Astrocyte (in vitro differentiated cells and primary cell): ENCODE results near the gene AURKAIP1. TPM values are rescaled to one million over a fixed set of nuclear protein-coding genes. Genes with fewer than 3 reads are reported as not detected.
A peak's percentile ranks its signal among the peaks of the same experiment; 100 is the strongest.

Experiments used
- DNase-seq: peaks from one replicate; pipeline ENCODE4 v3.0.0-alpha.2; 2010; ENCODE audit warnings: low read depth
- FAIRE-seq: peaks from 2 replicates; lab custom pipeline; 2011; peaks lifted over from hg19 to GRCh38; lab: Jason Lieb, UNC
- H2AFZ ChIP-seq: 2 replicates; pipeline ENCODE4 v1.6.0; 2012; ENCODE audit warnings: low read depth, low read length, inconsistent platforms
- H3K27ac ChIP-seq: 2 replicates; pipeline ENCODE4 v1.5.1; 2011; ENCODE audit warnings: low read depth, low read length, inconsistent platforms
- H3K27me3 ChIP-seq: 2 replicates; pipeline ENCODE4 v1.6.0; 2011; ENCODE audit warnings: low read length, inconsistent platforms; ENCODE audit not compliant: insufficient read depth
- H3K36me3 ChIP-seq: 2 replicates; pipeline ENCODE4 v1.5.1; 2011; ENCODE audit warnings: low read length, inconsistent platforms; ENCODE audit not compliant: insufficient read depth
- H3K4me1 ChIP-seq: 2 replicates; pipeline ENCODE4 v1.5.1; 2011; ENCODE audit warnings: low read length, inconsistent platforms; ENCODE audit not compliant: insufficient read depth
- H3K4me2 ChIP-seq: 2 replicates; pipeline ENCODE4 v1.6.0; 2012; ENCODE audit warnings: low read length, inconsistent platforms
- H3K4me3 ChIP-seq: 2 replicates; pipeline ENCODE4 v1.5.1; 2011; ENCODE audit warnings: low read depth, mild to moderate bottlenecking, low read length, inconsistent platforms; ENCODE audit not compliant: insufficient read depth
- H3K79me2 ChIP-seq: 2 replicates; pipeline ENCODE4 v1.6.0; 2012; ENCODE audit warnings: mild to moderate bottlenecking, low read length, inconsistent platforms; ENCODE audit not compliant: insufficient read depth
- H3K9ac ChIP-seq: 2 replicates; pipeline ENCODE4 v1.6.0; 2012; ENCODE audit warnings: mild to moderate bottlenecking, low read length, inconsistent platforms
- H3K9me3 ChIP-seq: 2 replicates; pipeline ENCODE4 v1.5.1; 2012; ENCODE audit warnings: low read depth, mild to moderate bottlenecking, low read length, inconsistent platforms; ENCODE audit not compliant: insufficient read depth
- H4K20me1 ChIP-seq: 2 replicates; pipeline ENCODE4 v1.6.0; 2012; ENCODE audit warnings: low read length, inconsistent platforms; ENCODE audit not compliant: insufficient read depth
- H3K27ac Mint-ChIP-seq: one replicate; pipeline ENCODE4 v1.8.0; 2021; ENCODE audit warnings: mild to moderate bottlenecking, mixed read lengths; ENCODE audit not compliant: unreplicated experiment
- H3K27me3 Mint-ChIP-seq: one replicate; pipeline ENCODE4 v1.8.0; 2021; ENCODE audit warnings: low read depth, mixed read lengths; ENCODE audit not compliant: unreplicated experiment
- H3K36me3 Mint-ChIP-seq: one replicate; pipeline ENCODE4 v1.8.0; 2021; ENCODE audit warnings: low read depth, mixed read lengths; ENCODE audit not compliant: unreplicated experiment
- H3K4me1 Mint-ChIP-seq: one replicate; pipeline ENCODE4 v1.8.0; 2021; ENCODE audit warnings: low read depth, mixed read lengths; ENCODE audit not compliant: unreplicated experiment
- H3K4me3 Mint-ChIP-seq: one replicate; pipeline ENCODE4 v1.8.0; 2021; ENCODE audit warnings: mild to moderate bottlenecking, moderate library complexity, mixed read lengths; ENCODE audit not compliant: unreplicated experiment
- H3K9me3 Mint-ChIP-seq: one replicate; pipeline ENCODE4 v1.8.0; 2021; ENCODE audit warnings: mild to moderate bottlenecking, mixed read lengths; ENCODE audit not compliant: unreplicated experiment
- EZH2 ChIP-seq: IDR thresholded peaks from 2 replicates; pipeline ENCODE4 v1.6.1; 2012; ENCODE audit warnings: mild to moderate bottlenecking, low read length, inconsistent platforms; ENCODE audit not compliant: insufficient read depth
- total RNA-seq: library from RNA; stranded (reverse); gene quantifications from 2 replicates; pipeline ENCODE4 v1.2.1, GENCODE V29; 2021
- TF ChIP-seq, protein P1 (sequence below): IDR thresholded peaks from 2 replicates; pipeline ENCODE4 v1.5.1; 2011; ENCODE audit warnings: low read depth, mild to moderate bottlenecking, inconsistent platforms, low read length, moderate library complexity; ENCODE audit not compliant: insufficient read depth

Gene AURKAIP1
- total RNA-seq, 1 donor from 2014 or later, result 135 TPM

DNA sequence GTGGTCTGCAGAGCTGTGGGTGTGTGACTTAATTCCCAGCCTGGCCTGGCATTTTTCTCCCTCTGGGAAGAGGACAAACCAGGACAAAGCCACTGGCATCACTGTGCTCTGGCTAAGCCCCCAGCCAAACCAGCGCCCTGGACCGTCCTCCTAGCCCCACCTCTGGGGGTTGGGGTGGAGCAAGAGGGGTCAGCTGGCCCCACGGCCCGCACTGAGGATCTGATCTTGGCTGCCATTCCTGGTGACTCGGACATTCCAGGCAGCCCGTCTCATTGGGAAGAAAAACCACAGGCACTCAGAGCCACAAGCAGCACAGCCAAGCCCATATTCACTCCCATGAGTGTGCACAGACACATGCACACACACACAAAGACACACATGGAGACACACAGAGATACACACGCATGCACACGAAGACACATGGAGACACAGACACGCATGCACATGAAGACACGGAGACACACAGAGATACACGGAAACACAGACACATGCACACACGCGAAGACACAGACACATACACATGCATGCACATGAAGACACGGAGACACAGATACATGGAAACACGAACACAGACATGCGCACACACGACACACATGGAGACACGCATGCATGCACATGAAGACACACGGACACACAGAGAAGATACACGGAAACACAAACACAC lies 14.4 kb downstream of the AURKAIP1 start:
- Mint-ChIP-seq H3K27ac (peak overlapping the region; percentile 81), H3K27me3 (no peaks in the 10 kb centered on the region), H3K36me3 (peaks cover 4% of the 10 kb centered on the region), H3K9me3 (no peaks in the 10 kb centered on the region), H3K4me3 (peak overlapping the region; percentile 17), H3K4me1 (peaks cover 24% of the 10 kb centered on the region)
- peaks cover 49% of the 10 kb centered on the region for H3K4me1 ChIP-seq
- H3K36me3 ChIP-seq, result no peaks in the 10 kb centered on the region
- H3K27ac ChIP-seq, result peak overlapping the region; percentile 96
- H3K27me3 ChIP-seq, result no peaks in the 10 kb centered on the region
- no peak overlapping the region for H2AFZ ChIP-seq
- H3K9me3 ChIP-seq, result no peaks in the 10 kb centered on the region
- H3K4me3 ChIP-seq, result peak overlapping the region; percentile 8
- peaks cover 24% of the 10 kb centered on the region for H3K79me2 ChIP-seq
- H4K20me1 ChIP-seq, result peaks cover 13% of the 10 kb centered on the region
- peak overlapping the region; percentile 97 for H3K4me2 ChIP-seq
- TF ChIP-seq, protein P1, sequence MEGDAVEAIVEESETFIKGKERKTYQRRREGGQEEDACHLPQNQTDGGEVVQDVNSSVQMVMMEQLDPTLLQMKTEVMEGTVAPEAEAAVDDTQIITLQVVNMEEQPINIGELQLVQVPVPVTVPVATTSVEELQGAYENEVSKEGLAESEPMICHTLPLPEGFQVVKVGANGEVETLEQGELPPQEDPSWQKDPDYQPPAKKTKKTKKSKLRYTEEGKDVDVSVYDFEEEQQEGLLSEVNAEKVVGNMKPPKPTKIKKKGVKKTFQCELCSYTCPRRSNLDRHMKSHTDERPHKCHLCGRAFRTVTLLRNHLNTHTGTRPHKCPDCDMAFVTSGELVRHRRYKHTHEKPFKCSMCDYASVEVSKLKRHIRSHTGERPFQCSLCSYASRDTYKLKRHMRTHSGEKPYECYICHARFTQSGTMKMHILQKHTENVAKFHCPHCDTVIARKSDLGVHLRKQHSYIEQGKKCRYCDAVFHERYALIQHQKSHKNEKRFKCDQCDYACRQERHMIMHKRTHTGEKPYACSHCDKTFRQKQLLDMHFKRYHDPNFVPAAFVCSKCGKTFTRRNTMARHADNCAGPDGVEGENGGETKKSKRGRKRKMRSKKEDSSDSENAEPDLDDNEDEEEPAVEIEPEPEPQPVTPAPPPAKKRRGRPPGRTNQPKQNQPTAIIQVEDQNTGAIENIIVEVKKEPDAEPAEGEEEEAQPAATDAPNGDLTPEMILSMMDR, result no peak
- no peak for TF ChIP-seq EZH2
- peak; percentile 41 for FAIRE-seq
- DNase-seq, result peak; percentile 95
- peak overlapping the region; percentile 95 for H3K9ac ChIP-seq

DNA sequence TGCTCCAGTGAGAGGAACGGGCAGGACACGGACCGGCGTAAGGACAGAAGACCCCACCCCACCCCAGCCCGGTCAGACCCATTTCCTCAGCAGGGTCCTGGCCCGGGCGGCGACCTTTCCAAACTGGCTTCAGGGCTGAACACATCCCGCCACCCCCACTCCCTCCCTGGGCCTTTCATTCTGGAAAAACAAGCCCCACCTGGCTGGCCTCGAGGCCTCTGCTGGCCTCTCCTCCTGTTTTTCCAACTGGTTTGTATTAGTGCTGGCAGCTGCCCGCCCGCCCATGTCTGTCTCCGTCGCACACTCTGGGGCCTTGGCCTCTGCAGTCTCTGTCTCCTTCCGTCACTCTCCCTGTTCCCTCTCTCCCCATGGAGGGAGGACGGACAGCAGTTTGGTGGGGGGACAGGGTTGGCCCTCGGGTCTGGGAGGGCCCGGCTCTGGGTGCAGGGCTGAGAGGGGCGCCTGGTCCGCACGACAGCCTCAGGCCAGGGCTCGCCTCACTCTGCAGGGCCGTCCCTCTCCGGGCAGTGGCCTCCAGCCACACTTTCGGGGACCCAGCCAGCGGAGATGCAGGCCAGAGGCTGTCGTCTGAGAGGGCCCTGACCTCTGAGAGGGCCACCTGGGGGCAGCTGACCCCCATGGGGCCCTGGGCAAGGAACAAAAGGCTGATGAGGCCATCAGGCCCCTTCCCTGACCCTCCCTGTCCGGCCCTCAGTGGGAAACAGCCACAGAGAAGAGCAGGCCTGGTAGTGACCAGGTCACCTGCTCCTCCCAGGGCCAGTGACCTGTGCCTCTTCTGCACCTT lies 15.1 kb downstream of the AURKAIP1 start:
- H3K4me1 ChIP-seq, result peaks cover 49% of the 10 kb centered on the region
- Mint-ChIP-seq H3K4me1 (peaks cover 24% of the 10 kb centered on the region), H3K27me3 (no peaks in the 10 kb centered on the region), H3K36me3 (peaks cover 4% of the 10 kb centered on the region), H3K27ac (peak overlapping the region; percentile 97), H3K4me3 (peak overlapping the region; percentile 77), H3K9me3 (no peaks in the 10 kb centered on the region)
- H3K27me3 ChIP-seq, result no peaks in the 10 kb centered on the region
- H3K27ac ChIP-seq, result peak overlapping the region; percentile 96
- H3K4me3 ChIP-seq, result peak overlapping the region; percentile 83
- peaks cover 13% of the 10 kb centered on the region for H4K20me1 ChIP-seq
- no peaks in the 10 kb centered on the region for H3K9me3 ChIP-seq
- no peaks in the 10 kb centered on the region for H3K36me3 ChIP-seq
- no peak for TF ChIP-seq EZH2
- TF ChIP-seq, protein P1, result no peak
- peak; percentile 78 for DNase-seq
- H2AFZ ChIP-seq, result no peak overlapping the region
- peaks cover 28% of the 10 kb centered on the region for H3K79me2 ChIP-seq
- FAIRE-seq, result no peak
- H3K4me2 ChIP-seq, result peak overlapping the region; percentile 97
- H3K9ac ChIP-seq, result peak overlapping the region; percentile 95
